Measurements from ENCODE around the gene MKI67. TPM values are rescaled to one million over a fixed set of nuclear protein-coding genes. Genes with fewer than 3 reads are reported as not detected.

MKI67 gene
- total RNA-seq, 1 donor from 2014 or later, result 140 TPM

DNA sequence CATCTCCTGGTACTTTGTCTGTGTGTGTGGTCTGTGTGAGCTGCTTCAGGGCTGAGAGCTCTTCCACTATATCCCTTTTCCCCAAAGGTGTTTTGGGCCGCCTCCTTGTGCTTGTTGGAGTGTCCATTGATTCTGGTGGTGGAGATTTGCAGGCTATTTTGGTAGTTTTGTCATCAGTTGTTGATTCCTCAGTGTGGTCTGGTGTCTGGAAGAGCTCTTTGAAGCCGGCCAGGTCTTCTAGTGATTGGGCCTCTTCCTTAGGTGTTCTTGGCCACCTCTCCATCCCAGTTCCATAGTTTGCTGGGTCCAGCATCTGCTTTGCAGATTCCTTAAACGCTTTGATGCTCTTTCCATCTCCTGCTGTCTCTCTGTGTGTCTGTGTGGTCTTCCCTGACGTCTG lies 20.8 kb downstream of the MKI67 start:
- Mint-ChIP-seq H3K4me3 (no peak overlapping the region), H3K27ac (ENCODE audit: unreplicated experiment) (no peak overlapping the region), H3K36me3 (ENCODE audit: low read depth) (peaks cover 18% of the 10 kb centered on the region), H3K9me3 (no peaks in the 10 kb centered on the region), H3K4me1 (no peaks in the 10 kb centered on the region), H3K27me3 (ENCODE audit: low read depth) (no peaks in the 10 kb centered on the region)
- DNase-seq (ENCODE audit: low read depth, low spot score), result no peak
- TF ChIP-seq, protein P1, sequence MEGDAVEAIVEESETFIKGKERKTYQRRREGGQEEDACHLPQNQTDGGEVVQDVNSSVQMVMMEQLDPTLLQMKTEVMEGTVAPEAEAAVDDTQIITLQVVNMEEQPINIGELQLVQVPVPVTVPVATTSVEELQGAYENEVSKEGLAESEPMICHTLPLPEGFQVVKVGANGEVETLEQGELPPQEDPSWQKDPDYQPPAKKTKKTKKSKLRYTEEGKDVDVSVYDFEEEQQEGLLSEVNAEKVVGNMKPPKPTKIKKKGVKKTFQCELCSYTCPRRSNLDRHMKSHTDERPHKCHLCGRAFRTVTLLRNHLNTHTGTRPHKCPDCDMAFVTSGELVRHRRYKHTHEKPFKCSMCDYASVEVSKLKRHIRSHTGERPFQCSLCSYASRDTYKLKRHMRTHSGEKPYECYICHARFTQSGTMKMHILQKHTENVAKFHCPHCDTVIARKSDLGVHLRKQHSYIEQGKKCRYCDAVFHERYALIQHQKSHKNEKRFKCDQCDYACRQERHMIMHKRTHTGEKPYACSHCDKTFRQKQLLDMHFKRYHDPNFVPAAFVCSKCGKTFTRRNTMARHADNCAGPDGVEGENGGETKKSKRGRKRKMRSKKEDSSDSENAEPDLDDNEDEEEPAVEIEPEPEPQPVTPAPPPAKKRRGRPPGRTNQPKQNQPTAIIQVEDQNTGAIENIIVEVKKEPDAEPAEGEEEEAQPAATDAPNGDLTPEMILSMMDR (conservative IDR thresholded peaks at IDR 0.05), result no peak

DNA sequence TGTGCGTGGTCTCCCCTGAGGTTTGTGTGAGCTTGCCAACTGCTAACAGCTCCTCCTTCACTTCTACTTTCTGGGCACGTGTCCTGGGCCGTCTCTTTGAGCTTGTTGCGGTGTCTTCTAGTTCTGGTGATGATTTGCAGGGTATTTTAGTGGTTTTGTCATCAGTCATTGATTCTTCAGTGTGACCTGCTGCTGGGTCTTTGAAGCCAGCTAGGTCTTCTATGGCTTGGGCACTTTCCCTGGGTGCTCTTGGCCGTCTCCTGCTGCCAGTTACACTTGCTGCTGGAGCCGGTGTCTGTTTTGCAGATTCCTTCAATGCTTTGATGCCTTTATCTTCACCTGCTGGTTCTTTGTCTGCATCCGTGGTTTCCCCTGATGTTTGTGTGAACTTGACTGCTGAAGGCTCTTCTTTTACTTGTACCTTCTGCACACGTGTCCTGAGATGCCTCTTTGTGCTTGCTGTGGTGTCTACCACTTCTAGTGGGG lies 23.0 kb downstream of the MKI67 start:
- TF ChIP-seq, protein P1 (conservative IDR thresholded peaks at IDR 0.05), result no peak
- H3K27ac Mint-ChIP-seq (ENCODE audit: unreplicated experiment), result no peak overlapping the region
- no peaks in the 10 kb centered on the region for H3K9me3 Mint-ChIP-seq
- H3K36me3 Mint-ChIP-seq (ENCODE audit: low read depth), result peaks cover 21% of the 10 kb centered on the region
- no peaks in the 10 kb centered on the region for H3K4me1 Mint-ChIP-seq
- H3K4me3 Mint-ChIP-seq, result no peak overlapping the region
- H3K27me3 Mint-ChIP-seq (ENCODE audit: low read depth), result no peaks in the 10 kb centered on the region
- DNase-seq (ENCODE audit: low read depth, low spot score), result no peak

DNA sequence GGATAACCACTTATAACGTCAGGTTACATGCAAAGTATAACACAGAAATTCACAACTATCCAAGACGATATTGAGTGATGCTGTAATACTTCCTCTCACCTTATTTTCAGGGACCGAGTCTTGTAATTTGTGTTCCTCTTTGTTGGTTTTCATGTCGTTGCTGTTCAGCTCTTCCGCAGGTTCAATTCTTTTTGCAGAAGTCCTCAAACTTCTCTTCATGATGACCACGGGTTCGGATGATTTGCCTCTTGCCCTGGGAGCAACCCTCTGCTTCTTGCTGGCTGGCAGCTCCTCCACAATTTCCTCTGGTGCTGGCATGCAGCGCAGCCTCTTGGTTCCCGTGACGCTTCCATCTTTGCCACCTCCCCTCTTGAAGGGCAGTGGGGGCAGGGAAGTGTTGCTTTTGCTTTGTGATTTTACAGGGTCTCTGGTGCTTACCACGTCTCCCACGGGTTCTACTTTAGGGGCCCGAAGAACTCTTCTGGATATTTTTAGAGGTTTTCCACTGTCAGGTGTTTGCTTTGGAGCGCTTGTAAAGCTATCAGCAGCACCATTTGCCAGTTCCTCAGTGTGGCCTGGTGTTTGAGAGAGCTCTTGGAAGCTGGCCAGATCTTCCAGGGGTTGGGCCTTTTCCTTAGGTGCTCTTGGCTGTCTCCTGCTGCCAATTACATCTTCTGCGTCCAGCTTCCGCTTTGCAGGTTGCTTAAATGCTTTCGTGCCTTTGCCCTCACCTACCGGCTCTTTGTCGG lies 23.6 kb downstream of the MKI67 start:
- no peaks in the 10 kb centered on the region for H3K9me3 Mint-ChIP-seq
- TF ChIP-seq, protein P1 (conservative IDR thresholded peaks at IDR 0.05), result no peak
- no peak for DNase-seq (ENCODE audit: low read depth, low spot score)
- H3K27ac Mint-ChIP-seq (ENCODE audit: unreplicated experiment), result no peak overlapping the region
- H3K4me1 Mint-ChIP-seq, result no peaks in the 10 kb centered on the region
- H3K36me3 Mint-ChIP-seq (ENCODE audit: low read depth), result peaks cover 26% of the 10 kb centered on the region
- no peak overlapping the region for H3K4me3 Mint-ChIP-seq
- H3K27me3 Mint-ChIP-seq (ENCODE audit: low read depth), result no peaks in the 10 kb centered on the region

DNA sequence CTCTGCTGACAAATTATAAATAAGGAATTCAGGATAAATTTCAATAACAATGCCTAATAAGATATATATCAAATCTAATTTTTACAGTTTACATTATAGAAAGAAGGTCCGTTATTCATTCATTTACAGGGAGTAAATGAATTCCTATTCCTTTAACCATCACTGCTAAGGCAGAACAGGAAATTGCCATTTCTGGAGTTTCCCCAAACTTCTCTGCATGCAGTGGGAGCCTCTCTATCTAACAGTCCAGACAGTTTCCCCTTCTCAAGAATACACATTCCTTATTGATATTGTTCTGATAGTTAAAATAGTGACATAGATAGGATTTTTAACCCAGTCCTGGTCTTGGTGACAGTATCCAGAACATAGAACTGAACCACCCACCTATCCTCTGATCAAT lies 24.3 kb downstream of the MKI67 start:
- Mint-ChIP-seq H3K27me3 (ENCODE audit: low read depth) (no peaks in the 10 kb centered on the region), H3K36me3 (ENCODE audit: low read depth) (peaks cover 29% of the 10 kb centered on the region)

DNA sequence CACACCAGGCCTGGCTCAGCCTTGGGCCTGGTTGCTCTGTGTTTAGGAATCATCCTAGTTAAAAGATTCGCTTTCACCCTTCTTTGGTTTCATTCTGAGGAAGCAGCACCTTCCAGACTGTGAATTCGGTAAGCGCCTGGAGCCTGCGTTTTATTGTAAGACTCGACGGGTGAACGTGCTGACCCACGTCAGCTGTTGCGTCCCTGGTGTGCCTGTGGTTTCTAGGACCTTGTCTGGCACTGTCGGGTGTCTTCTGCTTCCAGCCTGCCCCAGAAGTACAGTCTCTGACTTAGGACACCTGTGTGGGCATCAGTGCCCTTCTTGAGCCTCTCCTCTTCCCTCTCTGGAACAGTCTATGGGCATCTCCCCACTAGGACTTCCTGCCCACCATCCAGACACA lies 26.3 kb downstream of the MKI67 start:
- Mint-ChIP-seq H3K4me3 (no peak overlapping the region), H3K4me1 (no peaks in the 10 kb centered on the region), H3K27ac (ENCODE audit: unreplicated experiment) (no peak overlapping the region), H3K36me3 (ENCODE audit: low read depth) (peaks cover 34% of the 10 kb centered on the region), H3K9me3 (no peaks in the 10 kb centered on the region), H3K27me3 (ENCODE audit: low read depth) (no peaks in the 10 kb centered on the region)
- TF ChIP-seq, protein P1 (conservative IDR thresholded peaks at IDR 0.05), result no peak
- no peak for DNase-seq (ENCODE audit: low read depth, low spot score)

More for the DNA sequence above, 24.3 kb downstream of the MKI67 start:
- H3K27ac Mint-ChIP-seq (ENCODE audit: unreplicated experiment), result no peak overlapping the region
- H3K4me3 Mint-ChIP-seq, result no peak overlapping the region
- no peak for DNase-seq (ENCODE audit: low read depth, low spot score)
- H3K9me3 Mint-ChIP-seq, result no peaks in the 10 kb centered on the region
- TF ChIP-seq, protein P1 (conservative IDR thresholded peaks at IDR 0.05), result no peak
- H3K4me1 Mint-ChIP-seq, result no peaks in the 10 kb centered on the region
